ENCODE results near the gene PHYHIPL.

The PHYHIPL gene

GRCh38 chr10:59176241-59177030 lies at the start of gene PHYHIPL:
TSS of gene PHYHIPL (plus strand) at chr10:59176643. CDS start at chr10:59176854, 211 bp downstream.
- DNase-seq (ENCODE audit: low spot score): peak; percentile 72

- no peak for DNase-seq (ENCODE audit: low spot score)
Measured at GRCh38 chr10:59126991-59127390, 49.5 kb upstream of the PHYHIPL start.

- DNase-seq (ENCODE audit: low spot score): no peak
Measured at GRCh38 chr10:59127991-59128390, 48.5 kb upstream of the PHYHIPL start.

- no peak for DNase-seq (ENCODE audit: low spot score)
Measured at GRCh38 chr10:59129867-59130266, 46.6 kb upstream of the PHYHIPL start.

GRCh38 chr10:59131666-59132065 lies 44.8 kb upstream of the PHYHIPL start:
- DNase-seq (ENCODE audit: low spot score): no peak

- DNase-seq (ENCODE audit: low spot score): no peak
Measured at GRCh38 chr10:59133841-59134593, 42.4 kb upstream of the PHYHIPL start.

GRCh38 chr10:59134785-59135184 lies 41.7 kb upstream of the PHYHIPL start:
- DNase-seq (ENCODE audit: low spot score): no peak

GRCh38 chr10:59135275-59135674 lies 41.2 kb upstream of the PHYHIPL start:
- DNase-seq (ENCODE audit: low spot score): no peak

GRCh38 chr10:59138052-59138451 lies 38.4 kb upstream of the PHYHIPL start:
- no peak for DNase-seq (ENCODE audit: low spot score)

GRCh38 chr10:59143544-59143943 lies 32.9 kb upstream of the PHYHIPL start:
- DNase-seq (ENCODE audit: low spot score): no peak

GRCh38 chr10:59148701-59149100 lies 27.7 kb upstream of the PHYHIPL start:
- no peak for DNase-seq (ENCODE audit: low spot score)

- DNase-seq (ENCODE audit: low spot score): no peak
Measured at GRCh38 chr10:59155556-59155955, 20.9 kb upstream of the PHYHIPL start.

- no peak for DNase-seq (ENCODE audit: low spot score)
Measured at GRCh38 chr10:59167512-59167911, 8.9 kb upstream of the PHYHIPL start.

GRCh38 chr10:59172567-59172966 lies 3.9 kb upstream of the PHYHIPL start:
- DNase-seq (ENCODE audit: low spot score): no peak

GRCh38 chr10:59173414-59173813 lies 3.0 kb upstream of the PHYHIPL start:
- DNase-seq (ENCODE audit: low spot score): no peak

GRCh38 chr10:59175538-59176240 lies 754 bp upstream of the PHYHIPL start:
- DNase-seq (ENCODE audit: low spot score): peak; percentile 66

- DNase-seq (ENCODE audit: low spot score): no peak
Measured at GRCh38 chr10:59177031-59177797, 771 bp downstream of the PHYHIPL start.

GRCh38 chr10:59177836-59178235 lies 1.4 kb downstream of the PHYHIPL start:
- DNase-seq (ENCODE audit: low spot score): no peak

GRCh38 chr10:59179068-59179467 lies 2.6 kb downstream of the PHYHIPL start:
- no peak for DNase-seq (ENCODE audit: low spot score)

- DNase-seq (ENCODE audit: low spot score): no peak
Measured at GRCh38 chr10:59180689-59181270, 4.3 kb downstream of the PHYHIPL start.

- no peak for DNase-seq (ENCODE audit: low spot score)
Measured at GRCh38 chr10:59181668-59182067, 5.2 kb downstream of the PHYHIPL start.

- DNase-seq (ENCODE audit: low spot score): no peak
Measured at GRCh38 chr10:59190332-59190731, 13.9 kb downstream of the PHYHIPL start.

Data from ecto neural progenitor cell (in vitro differentiated cells).